ENCODE measurements around the gene B3GNT7. TPM values are rescaled to one million over a fixed set of nuclear protein-coding genes. Genes with fewer than 3 reads are reported as not detected.
"Not testable (repeated sequence)": the region's sequence is repeated elsewhere in the genome, so short reads cannot be mapped to it uniquely, and the experiment has no call there.

The B3GNT7 gene
- total RNA-seq: 4.2 TPM

DNA sequence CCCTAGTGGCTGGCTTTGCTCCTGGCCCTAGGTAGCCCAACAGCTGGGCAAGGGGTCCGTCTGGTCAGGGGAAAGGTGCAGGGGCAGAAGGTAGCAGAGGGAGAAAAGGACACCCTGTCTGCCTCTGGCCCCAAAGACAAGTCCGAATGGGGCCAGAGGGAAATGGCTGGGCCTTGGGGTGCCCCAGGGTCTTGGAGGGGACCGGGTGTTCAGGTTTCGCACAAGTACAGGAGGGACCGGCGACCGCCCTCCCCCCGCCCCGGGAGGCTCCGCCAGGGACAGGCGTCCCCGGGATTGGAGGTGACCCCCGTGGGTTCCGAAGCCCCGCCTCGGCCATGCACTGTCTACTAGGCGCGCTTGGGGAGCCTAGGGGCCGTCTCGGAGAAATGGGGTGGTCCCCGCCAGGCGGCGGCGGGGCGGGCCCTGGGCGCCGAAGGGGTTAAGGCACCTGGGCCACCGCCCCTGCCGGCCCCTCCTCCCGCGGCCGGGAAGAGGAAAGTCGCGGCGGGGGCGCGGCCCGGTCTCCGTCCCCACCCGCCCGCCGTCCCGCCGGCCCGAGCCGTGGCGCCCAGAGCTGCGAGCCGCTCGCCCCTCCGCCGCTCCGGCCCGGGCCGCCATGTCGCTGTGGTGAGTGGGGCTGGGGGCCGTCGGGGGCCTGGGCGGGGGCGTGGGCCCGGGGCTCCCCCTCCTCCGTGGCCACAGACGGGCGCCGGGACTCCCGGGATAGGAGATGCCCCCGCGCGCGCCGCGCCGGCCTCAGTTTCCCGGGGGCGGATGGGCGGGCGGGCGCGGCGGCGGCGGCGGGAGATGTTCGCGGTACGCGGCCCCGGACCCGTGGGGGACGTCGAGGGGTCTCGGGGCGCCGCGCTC lies at the start of gene B3GNT7:
Gene B3GNT7, plus strand, starts transcription at position 523 of the 870 bp plus-strand sequence. Its CDS starts 94 bp downstream, at position 617.
- DNase-seq (ENCODE audit: low spot score) (no peak), ATAC-seq (no peak)
- intact Hi-C loops (cut with DNase I): loop anchor here (10.0 kb wide), 1 partner anchor 101 kb away; no protein-coding TSS in a partner anchor

- intact Hi-C loops (cut with DNase I): no loop called here
- ATAC-seq: no peak
- DNase-seq (ENCODE audit: low spot score): peak; percentile 25
Observed at GRCh38 chr2:231347081-231347480, 48.4 kb upstream of the B3GNT7 start.

DNA sequence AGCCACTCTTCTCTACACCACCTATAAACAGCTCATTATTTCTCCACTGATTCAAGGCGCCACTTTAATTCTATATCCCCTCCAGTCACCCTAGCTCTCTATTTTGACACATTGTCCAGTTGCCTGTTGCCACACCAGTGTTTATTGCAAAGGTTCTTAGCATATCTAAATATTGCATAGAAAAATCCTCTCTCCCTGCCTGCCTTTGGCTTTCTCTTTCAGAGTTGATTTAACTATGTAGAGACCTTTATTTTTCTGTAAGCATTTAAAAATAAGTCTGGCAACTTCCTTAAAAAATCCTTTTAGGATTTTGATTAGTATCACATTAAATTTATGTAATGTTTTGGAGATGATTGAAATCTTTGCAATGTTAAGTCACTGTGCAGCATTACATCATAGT lies 47.9 kb upstream of the B3GNT7 start:
- intact Hi-C loops (cut with DNase I): no loop called here
- ATAC-seq (no peak), DNase-seq (ENCODE audit: low spot score) (no peak)

GRCh38 chr2:231348173-231348572 lies 47.3 kb upstream of the B3GNT7 start:
- intact Hi-C loops (cut with DNase I): no loop called here
- ATAC-seq: no peak
- peak; percentile 4 for DNase-seq (ENCODE audit: low spot score)

DNA sequence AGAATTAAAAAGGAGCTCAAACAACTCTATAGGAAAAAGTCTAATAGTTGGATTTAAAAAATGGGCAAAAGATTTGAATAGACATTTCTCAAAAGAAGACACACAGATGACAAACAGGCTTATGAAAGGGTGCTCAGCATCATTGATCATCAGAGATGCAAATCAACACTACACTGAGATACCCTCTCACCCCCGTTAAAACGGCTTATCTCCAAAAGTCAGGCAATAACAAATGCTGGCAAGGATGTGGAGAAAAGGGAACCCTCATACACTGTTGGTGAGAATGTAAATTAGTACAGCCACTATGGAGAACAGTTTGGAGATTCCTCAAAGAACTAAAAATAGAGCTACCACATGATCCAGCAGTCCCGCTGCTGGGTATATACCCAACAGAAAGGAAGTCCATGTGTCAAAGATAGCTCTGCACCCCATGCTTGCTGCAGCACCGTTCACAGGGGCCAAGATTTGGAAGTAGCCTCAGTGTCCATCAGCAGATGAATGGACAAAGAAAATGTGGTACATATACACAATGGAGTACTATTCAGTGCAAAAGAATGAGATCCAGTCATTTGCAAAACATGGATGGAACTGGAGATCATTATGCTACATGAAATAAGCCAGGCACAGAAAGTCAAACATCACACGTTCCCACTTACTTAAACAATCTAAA lies 46.7 kb upstream of the B3GNT7 start:
- ATAC-seq (peak; percentile 22), DNase-seq (ENCODE audit: low spot score) (peak; percentile 8)
- intact Hi-C loops (cut with DNase I): no loop called here

GRCh38 chr2:231349374-231349735 lies 46.2 kb upstream of the B3GNT7 start:
- ATAC-seq; intact Hi-C loops (cut with DNase I): not testable (repeated sequence)
- DNase-seq (ENCODE audit: low spot score): peak; percentile 8

DNA sequence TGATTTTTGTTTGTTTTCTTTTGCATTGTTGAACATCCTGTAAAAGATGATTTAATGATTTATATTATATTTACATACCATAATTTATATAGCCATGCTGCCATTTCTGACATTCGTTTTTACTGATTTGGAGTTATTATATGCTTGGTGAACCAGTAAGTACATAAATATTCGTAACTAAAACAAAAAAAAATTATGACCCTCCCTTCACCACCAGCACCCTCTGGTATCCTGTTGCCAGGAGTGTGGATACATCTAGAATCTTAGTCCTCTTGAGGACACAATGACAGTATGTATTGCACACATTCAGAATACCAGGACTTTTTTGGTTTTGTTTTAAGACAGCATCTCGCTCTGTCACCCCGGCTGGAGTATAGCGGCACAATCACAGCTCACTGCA lies 43.9 kb upstream of the B3GNT7 start:
- DNase-seq (ENCODE audit: low spot score) (no peak), ATAC-seq (no peak)
- intact Hi-C loops (cut with DNase I): no loop called here

GRCh38 chr2:231353469-231353868 lies 42.0 kb upstream of the B3GNT7 start:
- ATAC-seq (no peak), DNase-seq (ENCODE audit: low spot score) (peak; percentile 23)
- intact Hi-C loops (cut with DNase I): no loop called here

DNA sequence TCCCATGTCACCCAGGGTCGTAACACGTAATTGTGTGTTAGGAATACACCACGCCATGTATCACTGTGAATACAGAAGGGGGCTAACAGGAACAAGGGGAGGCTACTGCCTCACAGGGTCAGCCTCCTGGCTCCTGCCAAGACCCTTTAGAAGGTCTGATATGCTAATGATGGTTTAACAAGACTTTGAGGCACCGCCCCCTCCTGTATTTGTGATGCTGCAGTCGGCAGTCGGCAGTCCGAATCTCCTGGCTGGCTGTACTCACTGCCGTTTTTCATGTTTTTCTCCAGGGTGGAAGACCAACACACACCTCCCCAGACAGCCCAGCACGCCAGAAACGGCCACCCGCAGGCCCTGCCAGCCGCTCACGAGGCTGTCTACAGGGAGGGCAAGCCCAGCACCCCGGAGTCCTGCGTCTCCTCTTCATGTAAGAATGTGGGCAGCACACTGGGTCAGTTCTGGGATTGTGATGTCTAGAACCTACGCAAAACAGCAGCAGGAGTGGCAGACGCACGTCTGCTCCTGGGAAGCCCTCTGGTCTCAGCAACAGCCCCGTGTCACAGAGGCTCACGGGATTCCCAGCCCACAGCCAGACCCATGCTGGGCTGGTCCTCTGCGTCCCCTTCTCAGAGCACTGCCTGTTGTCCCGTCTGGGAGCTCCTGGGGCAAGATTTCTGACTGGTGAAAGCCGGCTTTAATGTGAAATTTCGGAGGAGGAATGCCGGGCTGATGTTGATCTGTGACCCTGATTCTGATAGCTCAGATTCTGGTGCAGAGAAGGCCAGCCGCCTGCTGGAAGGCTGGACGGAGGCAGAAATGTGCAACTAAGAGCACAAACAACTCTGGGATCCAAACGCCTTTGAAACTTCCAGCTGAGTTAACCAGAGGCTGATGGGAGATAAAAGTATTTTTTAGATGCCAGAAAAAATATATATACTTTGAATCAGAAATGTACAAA lies 39.7 kb upstream of the B3GNT7 start:
- no peak for DNase-seq (ENCODE audit: low spot score)
- intact Hi-C loops (cut with DNase I): no loop called here
- peak; percentile 57 for ATAC-seq

DNA sequence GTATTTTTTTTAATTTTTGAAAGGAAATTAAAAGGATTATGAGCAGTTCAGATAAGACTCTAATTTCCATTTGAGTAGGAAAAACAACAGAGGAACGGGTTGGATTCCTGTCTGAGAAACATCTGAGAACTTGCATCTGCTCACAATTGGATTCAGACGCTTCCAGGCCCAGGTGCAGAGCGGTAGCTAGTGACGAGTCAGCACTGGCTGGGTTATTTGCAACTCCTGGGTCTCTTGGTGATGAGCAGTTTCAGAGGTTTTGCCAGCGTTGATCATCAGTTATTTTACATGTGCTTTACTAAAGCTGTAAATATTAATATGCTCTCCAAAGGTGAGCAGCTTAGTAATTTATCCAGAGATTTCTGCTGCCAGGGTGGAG lies 39.1 kb upstream of the B3GNT7 start:
- ATAC-seq: no peak
- intact Hi-C loops (cut with DNase I): no loop called here
- DNase-seq (ENCODE audit: low spot score): no peak

DNA sequence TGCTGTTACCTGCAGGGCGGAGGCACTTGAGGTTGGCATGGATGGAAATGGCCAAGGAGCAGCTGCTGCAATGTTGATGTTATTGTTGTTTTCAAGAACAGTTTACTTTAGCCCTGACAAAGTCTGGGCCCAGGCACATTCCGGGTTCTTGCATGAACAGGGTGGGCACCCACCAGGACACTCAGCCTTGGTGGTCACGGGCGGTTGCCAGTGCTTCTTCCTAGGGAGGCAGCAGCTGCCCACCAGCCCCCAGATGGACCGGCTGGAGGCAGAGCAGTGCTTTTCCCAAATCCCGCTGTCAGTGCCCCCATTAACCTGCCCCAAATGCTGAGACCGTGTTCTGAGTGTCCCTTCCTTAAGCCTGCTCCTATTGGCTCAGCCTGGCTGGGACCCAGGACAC lies 38.5 kb upstream of the B3GNT7 start:
- intact Hi-C loops (cut with DNase I): no loop called here
- ATAC-seq (no peak), DNase-seq (ENCODE audit: low spot score) (peak; percentile 49)

DNA sequence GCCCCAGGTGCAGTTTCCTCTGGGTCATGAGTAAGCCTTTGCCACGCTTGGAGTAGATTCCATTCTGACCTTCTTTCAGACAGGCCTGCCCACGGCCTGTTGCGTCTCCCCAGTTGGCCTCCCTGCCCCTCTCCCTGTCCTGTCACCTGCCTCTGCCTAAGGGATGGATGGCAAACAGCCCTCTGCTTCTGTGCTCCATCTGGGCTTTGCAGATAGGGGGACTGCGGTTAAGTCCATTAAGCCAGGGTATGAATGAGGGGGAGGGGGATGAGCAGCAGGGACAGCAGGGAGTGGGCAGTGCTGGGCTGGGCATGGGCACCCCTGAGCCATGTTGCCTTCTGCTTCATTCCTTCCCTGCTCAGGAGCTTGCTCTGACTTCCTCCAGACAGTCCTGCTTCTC lies 37.6 kb upstream of the B3GNT7 start:
- peak; percentile 19 for DNase-seq (ENCODE audit: low spot score)
- intact Hi-C loops (cut with DNase I): no loop called here
- ATAC-seq: no peak

DNA sequence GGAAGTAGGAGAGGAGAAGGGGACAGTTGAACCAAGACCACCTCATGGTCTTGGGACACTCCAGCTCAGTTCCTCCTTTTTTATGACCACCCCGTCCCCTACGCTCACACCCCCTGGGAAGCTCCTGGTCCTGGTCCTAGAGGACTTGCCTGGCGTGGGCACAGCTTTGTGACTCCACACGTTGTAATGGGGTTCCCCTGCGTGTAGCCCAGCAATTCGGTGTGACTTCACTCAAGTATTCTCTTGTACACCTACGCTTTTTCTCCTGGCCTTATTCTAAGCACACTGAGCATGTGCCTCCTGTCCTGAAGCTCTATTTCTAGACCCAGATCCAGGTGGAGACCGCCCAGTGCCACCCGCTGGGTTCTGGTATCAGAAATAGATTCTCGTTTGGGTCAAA lies 36.1 kb upstream of the B3GNT7 start:
- ATAC-seq (no peak), DNase-seq (ENCODE audit: low spot score) (peak; percentile 39)
- intact Hi-C loops (cut with DNase I): no loop called here

GRCh38 chr2:231359948-231360347 lies 35.6 kb upstream of the B3GNT7 start:
- no peak for ATAC-seq
- DNase-seq (ENCODE audit: low spot score): peak; percentile 28
- intact Hi-C loops (cut with DNase I): no loop called here

DNA sequence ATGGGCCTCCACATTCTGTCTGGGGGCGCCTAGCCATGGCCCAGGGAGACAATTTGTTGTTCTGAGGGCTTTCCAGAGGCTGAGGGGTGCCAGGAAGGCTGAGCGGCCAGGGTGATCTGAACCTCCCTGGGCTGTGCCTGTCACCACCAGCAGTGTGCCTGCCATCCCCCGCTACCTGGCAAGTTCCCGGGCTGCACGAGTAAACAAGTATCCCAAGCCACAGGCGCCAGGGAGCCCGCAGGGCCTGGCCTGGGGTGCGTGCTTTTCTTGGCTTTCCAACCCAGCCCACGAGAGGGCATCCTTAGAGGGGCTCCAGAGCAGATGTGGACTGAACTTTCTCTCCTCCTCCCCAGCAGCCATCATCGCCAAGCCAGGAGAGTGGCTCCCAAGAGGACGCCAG lies 35.1 kb upstream of the B3GNT7 start:
- intact Hi-C loops (cut with DNase I): no loop called here
- DNase-seq (ENCODE audit: low spot score) (peak; percentile 50), ATAC-seq (no peak)

DNA sequence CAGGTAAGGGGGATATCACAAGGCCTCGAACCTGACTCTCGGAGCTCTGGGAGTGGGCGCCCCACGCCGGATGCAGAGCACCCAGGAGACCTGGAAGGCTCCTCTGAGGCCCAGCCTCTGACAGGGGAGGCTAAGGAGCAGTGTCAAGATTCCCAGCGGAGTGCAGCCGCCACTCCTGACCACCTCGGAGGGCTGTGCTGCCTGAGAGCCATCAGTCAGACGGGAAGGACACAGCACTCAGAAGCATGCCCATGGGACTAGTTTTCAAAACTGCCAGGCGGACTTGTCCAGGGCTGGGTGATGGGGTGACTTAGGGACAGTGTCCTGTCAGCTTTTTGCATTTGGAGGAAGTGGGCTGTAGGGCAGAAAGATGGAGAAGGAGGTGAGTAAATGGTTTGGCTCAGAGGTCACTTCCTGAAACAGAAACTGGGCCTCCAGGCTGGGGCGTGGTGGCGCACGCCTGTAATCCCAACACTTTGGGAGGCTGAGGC lies 34.6 kb upstream of the B3GNT7 start:
- DNase-seq (ENCODE audit: low spot score) (peak; percentile 50), ATAC-seq (peak; percentile 40)
- intact Hi-C loops (cut with DNase I): no loop called here

GRCh38 chr2:231361701-231362554 lies 33.6 kb upstream of the B3GNT7 start:
- DNase-seq (ENCODE audit: low spot score): peak; percentile 45
- intact Hi-C loops (cut with DNase I): no loop called here
- ATAC-seq: peak; percentile 23

GRCh38 chr2:231362555-231363184 lies 32.8 kb upstream of the B3GNT7 start:
- peak; percentile 36 for DNase-seq (ENCODE audit: low spot score)
- ATAC-seq: peak; percentile 5
- intact Hi-C loops (cut with DNase I): no loop called here

Data from sciatic nerve (tissue), 2 donors.